ENCODE measurements around the gene SND1.

Gene SND1

GRCh38 chr7:127903892-127904669, 252.1 kb downstream of the SND1 start:
- no peaks in the 10 kb centered on the region for H3K9me3 ChIP-seq (ENCODE audit: control insufficient read depth, insufficient read depth, low read depth, low read length)
- no peak overlapping the region for H3K27ac ChIP-seq (ENCODE audit: extremely low read depth, low read depth, low read length)
- CTCF ChIA-PET = interaction anchor here (0.7 to 1.9 kb wide), 2 partner anchors 10 to 11 kb away, joined by 3 to 4 read pairs; no protein-coding TSS in a partner anchor
- H3K4me1 ChIP-seq (ENCODE audit: control insufficient read depth, insufficient read depth, low read length) = peaks cover 28% of the 10 kb centered on the region
- TF ChIP-seq ZNF184 (tag by site-specific recombination; IDR thresholded peaks at IDR 0.05) = no peak
- no peak for TF ChIP-seq KLF17 (tag by site-specific recombination; IDR thresholded peaks at IDR 0.05)
- TF ChIP-seq ZNF394 (tag by site-specific recombination; IDR thresholded peaks at IDR 0.05; ENCODE audit: borderline replicate concordance) = no peak
- no peak for TF ChIP-seq ZNF138 (tag by site-specific recombination; IDR thresholded peaks at IDR 0.05; ENCODE audit: borderline replicate concordance)
- no peak for TF ChIP-seq ZBTB20 (tag by site-specific recombination; IDR thresholded peaks at IDR 0.05)
- TF ChIP-seq ZNF23 (tag by site-specific recombination; IDR thresholded peaks at IDR 0.05; ENCODE audit: borderline replicate concordance) = no peak
- no peak for TF ChIP-seq ZNF10 (tag by site-specific recombination; IDR thresholded peaks at IDR 0.05)
- TF ChIP-seq ZNF473 (tag by site-specific recombination; IDR thresholded peaks at IDR 0.05) = no peak
- no peak for TF ChIP-seq ZNF449 (tag by site-specific recombination; IDR thresholded peaks at IDR 0.05)
- no peak for TF ChIP-seq ZNF280D (tag by site-specific recombination; IDR thresholded peaks at IDR 0.05)
- no peak for TF ChIP-seq ZNF324 (tag by site-specific recombination; IDR thresholded peaks at IDR 0.05)
- no peak for TF ChIP-seq RBAK (tag by site-specific recombination; IDR thresholded peaks at IDR 0.05)
- TF ChIP-seq ZIC2 (tag by site-specific recombination; IDR thresholded peaks at IDR 0.05) = no peak
- TF ChIP-seq ZNF768 (tag by site-specific recombination; IDR thresholded peaks at IDR 0.05) = no peak
- H3K36me3 ChIP-seq (ENCODE audit: control insufficient read depth in 2 of 2, insufficient read depth in 1 of 2, low read length in 2 of 2) = no peaks in the 10 kb centered on the region
- no peak overlapping the region for H3K4me3 ChIP-seq (ENCODE audit: low read depth, low read length)
- POLR2A ChIA-PET = no interaction called here

GRCh38 chr7:127904670-127904985, 252.6 kb downstream of the SND1 start:
- CTCF ChIA-PET = interaction anchor here (1.9 kb wide), 1 partner anchor 11 kb away, joined by 4 read pairs; no protein-coding TSS in a partner anchor
- Histone ChIP-seq H3K27ac (ENCODE audit: extremely low read depth, low read depth, low read length) (no peak overlapping the region), H3K36me3 (ENCODE audit: control insufficient read depth in 2 of 2, insufficient read depth in 1 of 2, low read length in 2 of 2) (no peaks in the 10 kb centered on the region), H3K4me3 (ENCODE audit: low read depth, low read length) (no peak overlapping the region), H3K4me1 (ENCODE audit: control insufficient read depth, insufficient read depth, low read length) (peaks cover 32% of the 10 kb centered on the region), H3K9me3 (ENCODE audit: control insufficient read depth, insufficient read depth, low read depth, low read length) (no peaks in the 10 kb centered on the region)
- POLR2A ChIA-PET = no interaction called here
- TF ChIP-seq ZNF311 (tag by site-specific recombination; IDR thresholded peaks at IDR 0.05; ENCODE audit: borderline replicate concordance) (no peak), ZNF544 (tag by site-specific recombination; IDR thresholded peaks at IDR 0.05) (no peak), ZNF223 (tag by site-specific recombination; IDR thresholded peaks at IDR 0.05) (no peak), ZNF221 (tag by site-specific recombination; IDR thresholded peaks at IDR 0.05; ENCODE audit: borderline replicate concordance) (no peak), ZNF121 (tag by site-specific recombination; IDR thresholded peaks at IDR 0.05) (no peak), ZNF830 (tag by site-specific recombination; IDR thresholded peaks at IDR 0.05; ENCODE audit: low read depth) (no peak), TSHZ1 (tag by site-specific recombination; IDR thresholded peaks at IDR 0.05; ENCODE audit: borderline replicate concordance) (no peak), ZNF433 (tag by site-specific recombination; IDR thresholded peaks at IDR 0.05; ENCODE audit: low read depth) (no peak), ZBTB10 (tag by site-specific recombination; IDR thresholded peaks at IDR 0.05) (no peak)
